OCI-LY1 (cell line): ENCODE measurements around the gene ADAM22.

ENCODE experiments used
- H2AFZ ChIP-seq: fragments of 200-600 bp; sonication (generic), shearing (Covaris generic); 2 replicates; pipeline ENCODE4 v1.6.0; 2014; ENCODE audit warnings: antibody characterized with exemption, mild to moderate bottlenecking, low read length
- H3F3A ChIP-seq: fragments of 200-600 bp; sonication (generic), shearing (Covaris generic); 2 replicates; pipeline ENCODE4 v1.6.0; 2014; ENCODE audit warnings: mild to moderate bottlenecking, antibody characterized with exemption, low read length, moderate library complexity; ENCODE audit not compliant: insufficient read depth
- H3K27ac ChIP-seq: fragments of 200-600 bp; sonication (generic); 2 replicates; pipeline ENCODE4 v1.5.1; 2014; ENCODE audit warnings: low read length, mixed run types, mild to moderate bottlenecking, low read depth; ENCODE audit not compliant: poor library complexity, severe bottlenecking
- H3K27me3 ChIP-seq: fragments of 200-600 bp; sonication (generic); 2 replicates; pipeline ENCODE4 v1.6.0; 2014; ENCODE audit warnings: antibody characterized with exemption, mild to moderate bottlenecking, low read length, moderate library complexity; ENCODE audit not compliant: insufficient read depth
- H3K36me3 ChIP-seq: fragments of 200-600 bp; sonication (generic); 2 replicates; pipeline ENCODE4 v1.6.1; 2014; ENCODE audit warnings: mild to moderate bottlenecking, antibody characterized with exemption, low read length, moderate library complexity, mixed read lengths; ENCODE audit not compliant: insufficient read depth
- H3K4me1 ChIP-seq: fragments of 200-600 bp; sonication (generic); 2 replicates; pipeline ENCODE4 v1.5.1; 2014; ENCODE audit warnings: mild to moderate bottlenecking, low read length, moderate library complexity; ENCODE audit not compliant: insufficient read depth, severe bottlenecking
- H3K4me2 ChIP-seq: fragments of 200-600 bp; sonication (generic), shearing (Covaris generic); 2 replicates; pipeline ENCODE4 v1.6.1; 2014; ENCODE audit warnings: low read length
- H3K4me3 ChIP-seq: fragments of 200-600 bp; sonication (generic); 2 replicates; pipeline ENCODE4 v1.5.1; 2014; ENCODE audit warnings: low read length, low read depth, mild to moderate bottlenecking, mixed read lengths; ENCODE audit not compliant: poor library complexity, severe bottlenecking
- H3K79me2 ChIP-seq: fragments of 200-600 bp; shearing (Covaris generic); 2 replicates; pipeline ENCODE4 v1.6.1; 2016; ENCODE audit warnings: mixed run types, low read length, mixed read lengths; ENCODE audit not compliant: insufficient read depth
- H3K9ac ChIP-seq: fragments of 200-600 bp; sonication (generic), shearing (Covaris generic); 2 replicates; pipeline ENCODE4 v1.6.1; 2014; ENCODE audit warnings: mild to moderate bottlenecking, low read length, mixed read lengths
- H3K9me2 ChIP-seq: fragments of 200-600 bp; sonication (generic), shearing (Covaris generic); 2 replicates; pipeline ENCODE4 v1.6.1; 2014; ENCODE audit warnings: low read depth, mild to moderate bottlenecking, low read length, mixed read lengths
- H3K9me3 ChIP-seq: fragments of 200-600 bp; shearing (Covaris generic); 2 replicates; pipeline ENCODE4 v1.6.1; 2014; ENCODE audit warnings: low read length, mixed read lengths
- H4K20me1 ChIP-seq: fragments of 200-600 bp; sonication (generic), shearing (Covaris generic); 2 replicates; pipeline ENCODE4 v1.6.0; 2016; ENCODE audit warnings: mild to moderate bottlenecking, low read length; ENCODE audit not compliant: insufficient read depth
- EZH2 ChIP-seq: fragments of 200-600 bp; sonication (generic), shearing (Covaris generic); IDR thresholded peaks from 2 replicates; pipeline ENCODE4 v1.8.0; 2017; ENCODE audit warnings: borderline replicate concordance, mixed run types, mild to moderate bottlenecking, antibody characterized with exemption, low read length, moderate library complexity, mixed read lengths
- TF ChIP-seq, protein P1 (sequence below): fragments of 200-600 bp; sonication (generic), shearing (Covaris generic); IDR thresholded peaks from 2 replicates; pipeline ENCODE4 v1.5.1; 2017; ENCODE audit warnings: mild to moderate bottlenecking, antibody characterized with exemption, low read length, moderate library complexity, mixed read lengths

The ADAM22 gene

DNA sequence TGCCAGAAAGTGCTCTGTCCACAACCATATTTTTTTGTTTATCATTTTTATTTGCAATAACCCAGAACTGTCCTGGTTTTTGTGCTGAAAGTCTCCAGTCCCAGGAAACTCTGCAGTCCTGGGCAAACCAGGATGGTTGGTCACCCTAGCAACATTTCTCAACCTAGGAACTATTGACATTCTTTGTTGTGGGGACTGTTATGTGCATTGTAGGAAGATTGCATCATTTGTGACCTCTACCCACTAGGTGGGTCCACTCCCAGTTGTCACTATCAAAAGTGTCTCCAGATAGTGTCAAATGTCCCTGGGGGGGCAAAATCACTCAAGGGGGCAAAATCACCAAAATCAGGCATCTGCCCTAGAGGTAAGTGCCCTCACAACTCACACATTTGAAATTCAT, 299.8 kb downstream of the ADAM22 start:
- Histone ChIP-seq H3K4me3 (no peak overlapping the region), H4K20me1 (no peaks in the 10 kb centered on the region), H3F3A (no peaks in the 10 kb centered on the region), H3K9me2 (no peaks in the 10 kb centered on the region), H3K27me3 (no peaks in the 10 kb centered on the region), H3K9me3 (no peaks in the 10 kb centered on the region), H3K27ac (no peak overlapping the region), H2AFZ (no peak overlapping the region), H3K79me2 (no peaks in the 10 kb centered on the region), H3K4me2 (no peak overlapping the region), H3K4me1 (no peaks in the 10 kb centered on the region), H3K9ac (no peak overlapping the region), H3K36me3 (no peaks in the 10 kb centered on the region)
- TF ChIP-seq, protein P1, sequence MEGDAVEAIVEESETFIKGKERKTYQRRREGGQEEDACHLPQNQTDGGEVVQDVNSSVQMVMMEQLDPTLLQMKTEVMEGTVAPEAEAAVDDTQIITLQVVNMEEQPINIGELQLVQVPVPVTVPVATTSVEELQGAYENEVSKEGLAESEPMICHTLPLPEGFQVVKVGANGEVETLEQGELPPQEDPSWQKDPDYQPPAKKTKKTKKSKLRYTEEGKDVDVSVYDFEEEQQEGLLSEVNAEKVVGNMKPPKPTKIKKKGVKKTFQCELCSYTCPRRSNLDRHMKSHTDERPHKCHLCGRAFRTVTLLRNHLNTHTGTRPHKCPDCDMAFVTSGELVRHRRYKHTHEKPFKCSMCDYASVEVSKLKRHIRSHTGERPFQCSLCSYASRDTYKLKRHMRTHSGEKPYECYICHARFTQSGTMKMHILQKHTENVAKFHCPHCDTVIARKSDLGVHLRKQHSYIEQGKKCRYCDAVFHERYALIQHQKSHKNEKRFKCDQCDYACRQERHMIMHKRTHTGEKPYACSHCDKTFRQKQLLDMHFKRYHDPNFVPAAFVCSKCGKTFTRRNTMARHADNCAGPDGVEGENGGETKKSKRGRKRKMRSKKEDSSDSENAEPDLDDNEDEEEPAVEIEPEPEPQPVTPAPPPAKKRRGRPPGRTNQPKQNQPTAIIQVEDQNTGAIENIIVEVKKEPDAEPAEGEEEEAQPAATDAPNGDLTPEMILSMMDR = no peak
- no peak for TF ChIP-seq EZH2

DNA sequence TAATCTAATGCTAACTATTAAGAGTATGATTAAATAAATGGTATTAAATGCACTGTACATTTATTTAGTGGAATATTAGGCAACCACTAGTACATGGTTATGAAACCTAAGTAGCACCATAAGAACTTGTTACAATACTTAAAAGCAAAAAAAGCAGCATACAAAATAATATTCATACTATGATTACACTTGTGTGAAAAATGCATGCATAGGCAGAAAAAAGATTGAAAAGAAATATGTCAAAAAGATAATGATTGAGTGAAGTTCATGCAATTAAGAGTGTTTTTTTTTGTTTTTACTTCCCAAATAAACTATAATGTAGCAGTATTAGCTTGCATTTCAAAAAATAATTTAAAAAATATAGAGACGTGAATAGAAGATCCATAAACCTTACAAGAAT, 305.8 kb downstream of the ADAM22 start:
- no peaks in the 10 kb centered on the region for H3K4me1 ChIP-seq

DNA sequence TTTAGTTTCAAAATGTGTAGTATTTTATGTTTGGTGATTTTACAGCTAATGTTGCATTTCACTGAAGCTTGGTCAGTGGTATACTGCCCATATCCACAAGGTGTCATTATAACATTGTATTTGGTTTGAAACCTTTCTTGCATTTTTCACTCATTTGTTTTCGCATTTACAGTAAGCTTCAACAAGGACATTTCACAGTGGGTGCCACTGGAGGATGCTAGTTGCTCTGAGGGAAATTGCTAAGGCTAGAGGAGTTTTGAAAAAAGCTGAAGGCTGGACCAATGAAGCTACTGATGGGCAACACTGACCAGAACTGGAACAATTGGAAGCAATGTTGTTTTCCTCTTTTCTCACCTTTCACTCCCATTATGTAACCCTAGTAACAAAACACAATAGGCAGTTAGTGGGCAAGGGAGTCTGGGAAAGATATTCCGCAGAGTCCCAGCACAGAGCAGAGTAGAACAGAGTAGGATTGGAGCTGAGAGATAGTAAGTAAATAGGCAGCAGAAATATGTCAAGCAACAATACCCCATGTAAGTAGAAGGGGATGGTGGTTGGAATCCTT, 309.4 kb downstream of the ADAM22 start:
- Histone ChIP-seq H3K27me3 (no peaks in the 10 kb centered on the region), H3F3A (no peaks in the 10 kb centered on the region), H3K36me3 (no peaks in the 10 kb centered on the region), H3K4me1 (no peaks in the 10 kb centered on the region), H3K9me2 (no peaks in the 10 kb centered on the region), H3K4me3 (no peak overlapping the region), H3K9me3 (no peaks in the 10 kb centered on the region), H3K27ac (no peak overlapping the region), H3K9ac (no peak overlapping the region), H4K20me1 (no peaks in the 10 kb centered on the region), H2AFZ (no peak overlapping the region), H3K4me2 (no peak overlapping the region), H3K79me2 (no peaks in the 10 kb centered on the region)
- TF ChIP-seq, protein P1 = peak; percentile 88
- TF ChIP-seq EZH2 = no peak

More for the DNA sequence above, 305.8 kb downstream of the ADAM22 start:
- Histone ChIP-seq H3K9me2 (no peaks in the 10 kb centered on the region), H3K27me3 (no peaks in the 10 kb centered on the region), H4K20me1 (no peaks in the 10 kb centered on the region), H3K9me3 (no peaks in the 10 kb centered on the region), H3K4me2 (no peak overlapping the region), H3K36me3 (no peaks in the 10 kb centered on the region), H3K9ac (no peak overlapping the region), H3K79me2 (no peaks in the 10 kb centered on the region), H2AFZ (no peak overlapping the region), H3K4me3 (no peak overlapping the region), H3K27ac (no peak overlapping the region), H3F3A (no peaks in the 10 kb centered on the region)
- TF ChIP-seq, protein P1 = no peak
- TF ChIP-seq EZH2 = no peak
